T47D (cell line): ENCODE results near the gene ZNF275.
"Not testable (repeated sequence)": the region's sequence is repeated elsewhere in the genome, so short reads cannot be mapped to it uniquely, and the experiment has no call there.

Experiments
- DNase-seq, 2 experiments: peaks; one replicate each; pipeline versions ENCODE4 v3.0.0 to v3.0.0-alpha.2; 2011 to 2012; ENCODE audit warnings: low read depth in 1 of 2, low spot score in 1 of 2
- JUND ChIP-seq: IDR thresholded peaks from 2 replicates; pipeline ENCODE4 v1.6.1; 2012; ENCODE audit warnings: low read depth
- in situ Hi-C: cut with HindIII; loops from 2 replicates; pipeline ENCODE4 v1.10.0; 2016; ENCODE audit warnings: low sequenced_read_pairs, low pct_unique_long_range_greater_than_20kb

Gene ZNF275

GRCh38 chrX:153375571-153375970 lies 41.6 kb downstream of the ZNF275 start:
- no peak for TF ChIP-seq JUND
- in situ Hi-C loops, result no loop called here
- no peak for DNase-seq

- no peak for TF ChIP-seq JUND
- DNase-seq, result no peak
- in situ Hi-C loops, result no loop called here
These were observed 43.8 kb downstream of the ZNF275 start for GRCh38 chrX:153377727-153378126.

GRCh38 chrX:153378607-153379006 lies 44.7 kb downstream of the ZNF275 start:
- in situ Hi-C loops, result no loop called here
- no peak for DNase-seq
- TF ChIP-seq JUND, result no peak

GRCh38 chrX:153379508-153379907 lies 45.6 kb downstream of the ZNF275 start:
- no peak for TF ChIP-seq JUND
- no peak for DNase-seq
- in situ Hi-C loops, result no loop called here

- no peak for TF ChIP-seq JUND
- DNase-seq, result no peak
- in situ Hi-C loops, result no loop called here
These were observed 46.1 kb downstream of the ZNF275 start for GRCh38 chrX:153379971-153380581.

GRCh38 chrX:153380691-153381090 lies 46.7 kb downstream of the ZNF275 start:
- peak; percentile 3 to 38 for DNase-seq
- in situ Hi-C loops, result no loop called here
- no peak for TF ChIP-seq JUND

GRCh38 chrX:153381684-153382532 lies 48.0 kb downstream of the ZNF275 start:
- DNase-seq, result peak in 1 of 2 experiments; percentile 22
- TF ChIP-seq JUND, result no peak
- in situ Hi-C loops, result no loop called here

GRCh38 chrX:153382563-153383482 lies 48.9 kb downstream of the ZNF275 start:
- TF ChIP-seq JUND, result no peak
- in situ Hi-C loops, result no loop called here

GRCh38 chrX:153384390-153384789 lies 50.4 kb downstream of the ZNF275 start:
- in situ Hi-C loops, result no loop called here
- no peak for TF ChIP-seq JUND

More at GRCh38 chrX:153382563-153383482, 48.9 kb downstream of the ZNF275 start:
- no peak for DNase-seq

GRCh38 chrX:153384973-153385372 lies 51.0 kb downstream of the ZNF275 start:
- in situ Hi-C loops, DNase-seq: not testable (repeated sequence)

More at GRCh38 chrX:153384390-153384789, 50.4 kb downstream of the ZNF275 start:
- no peak for DNase-seq

- in situ Hi-C loops, result no loop called here
- TF ChIP-seq JUND, result no peak
- DNase-seq, result no peak
These were observed 52.1 kb downstream of the ZNF275 start for GRCh38 chrX:153386097-153386496.

GRCh38 chrX:153387345-153387744 lies 53.4 kb downstream of the ZNF275 start:
- no peak for TF ChIP-seq JUND
- in situ Hi-C loops, result no loop called here
- no peak for DNase-seq
